K562 (cell line): ENCODE measurements around the gene CLCN6. TPM values are rescaled to one million over a fixed set of nuclear protein-coding genes. Genes with fewer than 3 reads are reported as not detected.

Source experiments
- CBX5 ChIP-seq: IDR thresholded peaks from 2 replicates; pipeline ENCODE4 v1.6.1; 2014; ENCODE audit warnings: low read depth, borderline replicate concordance
- CHD7 ChIP-seq: fragments of 200-600 bp; sonication (generic); IDR thresholded peaks from one replicate; pipeline ENCODE4 v1.6.1; 2012; ENCODE audit warnings: mild to moderate bottlenecking, low read depth, low read length, inconsistent platforms
- MXD1 ChIP-seq: fragments of 250-450 bp; sonication (Bioruptor Pico); IDR thresholded peaks from 2 replicates; pipeline ENCODE4 v1.8.0; 2021; ENCODE audit warnings: borderline replicate concordance, mild to moderate bottlenecking, moderate library complexity; ENCODE audit not compliant: poor library complexity, severe bottlenecking
- TCF15 ChIP-seq: fragments of 250-450 bp; sonication (Bioruptor Pico); IDR thresholded peaks from 2 replicates; pipeline ENCODE4 v1.8.0; 2022; ENCODE audit warnings: moderate library complexity, mild to moderate bottlenecking, inconsistent platforms
- polyA plus RNA-seq, 8 experiments: library from polyadenylated mRNA; depleted of rRNA in 4 of 8; stranded (reverse) in 5 of 8; unstranded in 3 of 8; fragments of >200 nt; fragmentation: Nextera tagmentation in 2 of 8; fragmentation: Illumina TruSeq in 1 of 8; extraction: Ambion mirVana in 2 of 8; extraction: Trizol in 1 of 8; gene quantifications; 2 replicates each; pipeline versions ENCODE4 v1.2.1 to v1.2.3, GENCODE V29; 2011 to 2014; ENCODE audit warnings: inconsistent platforms in 1 of 8, missing spikeins in 1 of 8
- total RNA-seq, 7 experiments: library from RNA; depleted of rRNA in 6 of 7; stranded (reverse); fragments of >200 nt in 6 of 7; fragmentation: Illumina TruSeq in 2 of 7; extraction: Trizol in 2 of 7; gene quantifications; 2 replicates each; pipeline versions ENCODE4 v1.2.1 to v1.2.3, GENCODE V29; 2011 to 2021; ENCODE audit warnings: low replicate concordance in 1 of 7

The CLCN6 gene
- total and polyA plus RNA-seq, 9 of the 15 experiments (the other 6 are each of a cell fraction or from before 2014, with no cell fraction given): 2.0 to 21.8 (median 13.6) TPM

- no peak for TF ChIP-seq CHD7
- TF ChIP-seq MXD1 (CRISPR knock-in tag): no peak
- no peak for TF ChIP-seq CBX5
- no peak for TF ChIP-seq TCF15
Measured at GRCh38 chr1:11838349-11839272, 32.6 kb downstream of the CLCN6 start (continued).
